GM12878 (cell line): ENCODE results near the gene RABGEF1.

Source experiments
- CTCF ChIP-seq, 3 experiments: IDR thresholded peaks in 2 of 3; conservative IDR thresholded peaks in 1 of 3; 2 replicates each; pipeline ENCODE4 v1.5.1; 2011; ENCODE audit warnings: low read depth in 3 of 3, low read length in 3 of 3, mild to moderate bottlenecking in 3 of 3, control low read depth in 2 of 3, moderate library complexity in 2 of 3, inconsistent platforms in 1 of 3, mixed read lengths in 1 of 3; ENCODE audit not compliant: control insufficient read depth in 2 of 3, insufficient read depth in 1 of 3; ENCODE audit errors: extremely low read depth in 1 of 3
- EP300 ChIP-seq, 2 experiments: fragments of 150-350 bp in 1 of 2; IDR thresholded peaks; 2 replicates each; pipeline ENCODE4 v1.6.1; 2011 to 2012; ENCODE audit warnings: low read depth in 2 of 2, low read length in 2 of 2, borderline replicate concordance in 1 of 2, improper control_type of control experiment in 1 of 2, inconsistent platforms in 1 of 2; ENCODE audit not compliant: control insufficient read depth in 1 of 2
- EZH2 ChIP-seq: IDR thresholded peaks from 2 replicates; pipeline ENCODE4 v1.6.1; 2012; ENCODE audit warnings: low read depth, mild to moderate bottlenecking, control low read depth, inconsistent platforms, low read length, borderline replicate concordance; ENCODE audit not compliant: control insufficient read depth
- IRF3 ChIP-seq: fragments of 450-650 bp; IDR thresholded peaks from 2 replicates; pipeline ENCODE4 v1.6.1; 2014; ENCODE audit warnings: mild to moderate bottlenecking
- JUND ChIP-seq: IDR thresholded peaks from 2 replicates; pipeline ENCODE4 v1.6.1; 2012; ENCODE audit warnings: low read depth, mild to moderate bottlenecking, low read length, improper control_type of control experiment, moderate library complexity
- MXI1 ChIP-seq: fragments of 150-350 bp; IDR thresholded peaks from 2 replicates; pipeline ENCODE4 v1.6.1; 2011; ENCODE audit warnings: low read depth, mild to moderate bottlenecking, inconsistent platforms, low read length, improper control_type of control experiment
- POLR2A ChIP-seq: IDR thresholded peaks from 2 replicates; pipeline ENCODE4 v1.6.1; 2011; ENCODE audit warnings: low read depth, mild to moderate bottlenecking, low read length
- RCOR1 ChIP-seq: conservative IDR thresholded peaks from 2 replicates; pipeline ENCODE4 v1.6.1; 2012; ENCODE audit warnings: low read depth, low read length, improper control_type of control experiment
- SMAD1 ChIP-seq: fragments of 450-650 bp; IDR thresholded peaks from 2 replicates; pipeline ENCODE4 v1.6.1; 2018; ENCODE audit warnings: mild to moderate bottlenecking, low read depth; ENCODE audit not compliant: partially characterized antibody
- SP1 ChIP-seq: IDR thresholded peaks from one replicate; pipeline ENCODE4 v1.6.1; 2011; ENCODE audit warnings: low read depth, low read length
- SRF ChIP-seq, 2 experiments: IDR thresholded peaks; 2 replicates each; pipeline ENCODE4 v1.6.1; 2011; ENCODE audit warnings: low read depth in 2 of 2, low read length in 2 of 2, mild to moderate bottlenecking in 1 of 2, moderate library complexity in 1 of 2
- SUZ12 ChIP-seq: fragments of 200-600 bp; sonication (generic); IDR thresholded peaks from one replicate; pipeline ENCODE4 v1.6.1; 2018; ENCODE audit warnings: antibody characterized with exemption, mild to moderate bottlenecking; ENCODE audit not compliant: unreplicated experiment
- TF ChIP-seq, protein P1 (sequence below): IDR thresholded peaks from 2 replicates; pipeline ENCODE4 v1.6.1; 2011; ENCODE audit warnings: borderline replicate concordance, low read depth, mild to moderate bottlenecking, moderate library complexity, mixed read lengths, low read length; ENCODE audit not compliant: insufficient read depth; ENCODE audit errors: extremely low read length

- TF ChIP-seq EZH2, result no peak
- TF ChIP-seq SMAD1, result no peak
- TF ChIP-seq SP1, result no peak
- no peak for TF ChIP-seq JUND
- TF ChIP-seq RCOR1, result no peak
- no peak for TF ChIP-seq MXI1
- TF ChIP-seq, protein P1, sequence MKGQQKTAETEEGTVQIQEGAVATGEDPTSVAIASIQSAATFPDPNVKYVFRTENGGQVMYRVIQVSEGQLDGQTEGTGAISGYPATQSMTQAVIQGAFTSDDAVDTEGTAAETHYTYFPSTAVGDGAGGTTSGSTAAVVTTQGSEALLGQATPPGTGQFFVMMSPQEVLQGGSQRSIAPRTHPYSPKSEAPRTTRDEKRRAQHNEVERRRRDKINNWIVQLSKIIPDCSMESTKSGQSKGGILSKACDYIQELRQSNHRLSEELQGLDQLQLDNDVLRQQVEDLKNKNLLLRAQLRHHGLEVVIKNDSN, result no peak
- no peak for TF ChIP-seq SUZ12
- TF ChIP-seq CTCF (IDR thresholded peaks at IDR 0.05 in 2 of 3, conservative IDR thresholded peaks at IDR 0.05 in 1 of 3; ENCODE audit: control insufficient read depth in 2 of 3, extremely low read depth in 1 of 3, insufficient read depth in 1 of 3, low read depth in 3 of 3, low read length in 3 of 3), result no peak
- no peak for TF ChIP-seq SRF (IDR thresholded peaks at IDR 0.05; ENCODE audit: low read depth in 2 of 2, low read length in 2 of 2)
- no peak for TF ChIP-seq EP300 (IDR thresholded peaks at IDR 0.05; ENCODE audit: borderline replicate concordance in 1 of 2, control insufficient read depth in 1 of 2, low read depth in 2 of 2, low read length in 2 of 2)
- no peak for TF ChIP-seq POLR2A
- TF ChIP-seq IRF3, result no peak
Observed at GRCh38 chr7:66840316-66840715, 99.8 kb downstream of the RABGEF1 start.
